Measurements from ENCODE around the gene FBXL16.
A peak's percentile ranks its signal among the peaks of the same experiment; 100 is the strongest.
"Not testable (repeated sequence)": the region's sequence is repeated elsewhere in the genome, so short reads cannot be mapped to it uniquely, and the experiment has no call there.

FBXL16 gene

DNA sequence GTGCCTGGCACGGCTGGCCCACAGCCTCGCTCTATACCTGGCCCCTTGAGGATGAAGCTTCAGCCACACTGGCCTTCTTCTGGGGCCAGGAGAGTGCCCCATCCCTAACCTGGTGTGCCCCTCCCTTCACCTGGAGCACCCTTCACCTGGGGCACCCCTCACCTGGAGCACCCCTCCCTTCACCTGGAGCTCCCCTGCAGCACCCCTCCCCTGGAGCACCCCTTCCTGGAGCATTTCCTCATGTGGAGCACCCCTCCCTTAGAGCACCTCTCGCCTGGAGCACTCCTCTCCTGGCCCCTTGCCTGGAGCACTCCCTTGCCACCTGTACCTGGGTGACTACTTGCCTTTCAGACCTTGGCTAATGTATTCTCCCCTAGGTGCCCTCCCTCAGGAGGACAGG, 2.4 kb upstream of the FBXL16 start:
- no peak for DNase-seq

DNA sequence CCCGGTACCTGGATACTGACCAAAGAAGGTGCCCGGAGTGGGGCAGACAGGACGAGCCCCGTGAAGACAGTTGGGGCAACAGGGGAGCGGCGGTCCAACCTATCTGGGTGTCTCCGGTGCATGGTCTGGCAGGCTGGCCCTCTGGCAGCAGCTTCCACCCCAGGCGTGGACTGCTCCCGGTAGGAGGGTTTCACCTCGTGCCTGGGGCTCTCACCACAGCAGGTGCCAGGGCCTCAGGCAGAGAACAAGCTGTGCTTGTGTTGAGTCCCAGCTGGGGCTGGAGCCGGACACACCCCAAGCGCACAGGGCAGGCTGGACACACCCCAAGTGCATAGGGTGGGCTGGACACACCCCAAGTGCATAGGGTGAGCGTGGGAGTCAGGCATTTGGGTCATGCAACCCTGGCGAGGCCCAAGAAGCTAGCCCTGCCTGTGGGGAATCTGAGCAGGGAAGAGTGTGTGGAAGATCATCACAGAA, 1.5 kb upstream of the FBXL16 start:
- no peak for DNase-seq

DNA sequence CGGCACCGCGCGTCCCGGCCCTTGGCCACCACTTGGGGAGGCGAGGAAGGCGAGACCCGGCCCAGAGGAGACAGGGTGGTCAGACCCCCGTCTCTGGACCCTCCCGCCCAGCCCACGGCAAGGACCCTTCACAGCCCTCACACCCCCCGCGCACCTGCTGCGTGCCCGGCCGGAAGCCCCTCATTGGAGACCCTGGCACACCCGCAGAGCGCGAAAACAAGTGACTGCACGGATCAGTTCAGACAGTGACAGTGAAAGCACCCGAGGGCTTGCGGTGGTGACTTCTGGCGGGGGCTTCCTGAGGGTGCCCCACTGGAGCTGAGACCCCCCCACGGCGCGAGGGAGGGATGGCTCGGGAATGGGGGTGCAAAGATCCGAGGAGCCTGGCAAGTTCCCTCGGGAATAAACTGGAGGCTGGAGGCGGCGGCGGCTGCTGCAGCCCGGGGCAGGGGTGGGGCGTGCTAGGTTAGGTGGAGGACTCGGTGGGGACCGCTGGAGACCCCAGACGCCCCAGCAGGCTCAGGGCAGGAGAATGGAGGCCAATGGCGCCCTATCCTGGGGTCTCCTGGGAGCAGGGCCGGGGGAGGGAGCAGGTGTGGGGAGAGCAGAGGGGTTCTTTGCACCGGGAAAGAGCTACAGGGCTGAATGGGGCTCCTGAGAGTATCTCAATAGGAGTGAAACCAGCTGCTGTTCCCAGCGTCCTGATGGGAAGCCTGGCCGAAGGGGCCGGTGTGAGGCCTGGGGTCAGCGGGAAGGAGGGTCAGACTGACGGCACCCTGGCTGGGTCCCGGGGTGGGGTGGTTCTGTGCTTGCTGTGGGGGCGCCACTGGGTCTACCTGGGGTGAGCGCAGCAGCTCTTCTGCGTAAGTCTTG, 824 bp upstream of the FBXL16 start:
- peak; percentile 20 to 25 for DNase-seq

DNA sequence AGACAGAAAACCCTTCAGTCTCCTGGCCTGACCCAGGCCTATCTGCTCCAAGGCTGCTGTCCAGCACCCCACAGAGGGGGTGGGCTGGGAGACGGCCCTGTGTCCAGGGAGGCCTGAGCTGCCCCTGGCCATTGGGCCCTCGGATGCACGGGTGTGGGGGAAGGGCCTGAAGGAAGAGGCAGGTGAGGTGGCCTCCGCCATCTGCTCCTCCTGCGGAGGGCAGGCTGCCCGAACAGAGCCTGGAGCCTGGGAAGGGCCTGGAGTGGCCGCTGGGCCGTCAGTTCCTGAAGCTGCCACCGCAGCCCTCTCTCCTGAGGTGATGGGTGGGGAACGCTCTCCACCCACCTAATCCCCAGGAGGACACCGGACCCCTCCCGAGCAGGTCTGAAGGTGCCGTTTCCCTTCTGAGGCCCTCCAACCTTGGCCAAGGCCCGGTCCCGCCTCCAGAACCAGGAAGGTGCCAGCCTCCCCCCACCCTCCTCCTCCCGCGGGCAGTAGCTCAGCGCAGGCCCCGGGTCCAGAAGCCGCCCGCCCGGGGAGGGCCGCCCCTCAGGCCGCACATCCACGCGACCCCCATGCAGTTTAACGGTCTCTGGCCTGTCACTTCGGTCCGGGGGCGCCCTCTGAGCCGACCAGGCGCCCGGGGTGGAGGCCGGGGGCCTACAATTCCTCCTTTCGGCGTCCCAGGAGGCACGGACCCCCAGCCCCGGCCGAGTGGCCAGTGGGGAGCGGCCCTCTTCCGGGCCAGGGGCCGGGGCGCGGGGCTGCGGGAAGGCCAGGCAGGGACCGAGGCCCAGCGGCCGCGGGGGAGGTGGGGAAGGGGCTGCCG, 835 bp downstream of the FBXL16 start:
- no peak for DNase-seq

DNA sequence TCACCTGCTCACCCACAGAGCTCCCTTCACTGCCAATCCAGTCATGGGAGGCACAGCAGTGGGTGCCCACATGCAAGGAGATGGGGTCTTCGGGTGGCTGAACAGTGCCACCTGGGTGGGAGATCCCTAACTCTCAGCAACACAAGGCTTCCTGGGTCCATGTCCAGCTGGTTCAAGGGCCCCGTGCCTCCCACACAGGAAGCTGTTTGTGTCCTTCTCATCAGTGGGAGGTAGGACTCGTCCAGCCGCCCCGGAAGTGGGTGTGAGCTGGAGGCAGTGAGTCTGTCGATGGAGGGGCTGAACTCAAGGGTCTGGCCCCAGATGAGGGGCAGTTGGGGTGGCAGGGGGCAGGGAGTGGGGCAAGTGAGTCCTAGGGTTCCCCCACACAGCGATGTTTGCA, 1.6 kb downstream of the FBXL16 start:
- no peak for DNase-seq

DNA sequence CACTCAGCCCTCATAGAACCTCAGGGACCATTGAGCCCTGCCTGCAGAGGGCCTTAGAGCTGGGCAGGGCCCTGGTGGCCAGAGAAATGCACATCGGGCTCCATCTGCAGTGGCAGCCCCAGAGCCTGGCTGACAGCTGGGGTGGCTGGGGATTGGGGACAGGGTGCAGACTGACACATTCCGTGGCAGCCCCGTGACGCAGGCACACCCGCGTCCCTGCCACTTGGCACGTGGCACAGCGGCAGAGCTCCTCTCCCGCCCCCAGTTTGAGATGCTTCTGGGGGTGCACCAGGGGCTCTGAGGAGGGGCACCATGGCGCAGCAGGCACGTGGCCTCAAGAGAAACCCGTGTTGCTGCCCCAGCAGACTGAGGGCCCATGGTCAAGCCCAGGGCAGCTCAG, 2.2 kb downstream of the FBXL16 start:
- DNase-seq = no peak

DNA sequence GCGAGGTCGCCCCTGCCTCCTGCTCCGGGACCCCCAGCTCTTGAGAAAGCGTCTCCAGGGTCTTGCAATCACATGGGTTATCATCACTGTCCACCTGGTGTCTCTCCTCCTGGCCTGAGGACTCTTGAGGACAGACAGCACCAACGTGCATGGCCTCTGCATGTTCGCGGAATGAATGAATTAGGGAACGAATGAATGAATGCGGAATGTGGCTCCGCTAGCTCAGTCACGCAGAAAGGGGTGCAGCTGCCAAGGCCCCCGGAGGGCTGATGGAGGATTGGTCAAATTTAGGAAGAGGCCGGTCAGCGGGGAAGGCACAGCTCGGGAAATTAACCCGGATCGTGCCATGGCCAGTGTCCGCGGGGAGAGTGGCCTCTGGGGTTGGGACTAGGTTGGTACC, 3.3 kb downstream of the FBXL16 start:
- no peak for DNase-seq

DNA sequence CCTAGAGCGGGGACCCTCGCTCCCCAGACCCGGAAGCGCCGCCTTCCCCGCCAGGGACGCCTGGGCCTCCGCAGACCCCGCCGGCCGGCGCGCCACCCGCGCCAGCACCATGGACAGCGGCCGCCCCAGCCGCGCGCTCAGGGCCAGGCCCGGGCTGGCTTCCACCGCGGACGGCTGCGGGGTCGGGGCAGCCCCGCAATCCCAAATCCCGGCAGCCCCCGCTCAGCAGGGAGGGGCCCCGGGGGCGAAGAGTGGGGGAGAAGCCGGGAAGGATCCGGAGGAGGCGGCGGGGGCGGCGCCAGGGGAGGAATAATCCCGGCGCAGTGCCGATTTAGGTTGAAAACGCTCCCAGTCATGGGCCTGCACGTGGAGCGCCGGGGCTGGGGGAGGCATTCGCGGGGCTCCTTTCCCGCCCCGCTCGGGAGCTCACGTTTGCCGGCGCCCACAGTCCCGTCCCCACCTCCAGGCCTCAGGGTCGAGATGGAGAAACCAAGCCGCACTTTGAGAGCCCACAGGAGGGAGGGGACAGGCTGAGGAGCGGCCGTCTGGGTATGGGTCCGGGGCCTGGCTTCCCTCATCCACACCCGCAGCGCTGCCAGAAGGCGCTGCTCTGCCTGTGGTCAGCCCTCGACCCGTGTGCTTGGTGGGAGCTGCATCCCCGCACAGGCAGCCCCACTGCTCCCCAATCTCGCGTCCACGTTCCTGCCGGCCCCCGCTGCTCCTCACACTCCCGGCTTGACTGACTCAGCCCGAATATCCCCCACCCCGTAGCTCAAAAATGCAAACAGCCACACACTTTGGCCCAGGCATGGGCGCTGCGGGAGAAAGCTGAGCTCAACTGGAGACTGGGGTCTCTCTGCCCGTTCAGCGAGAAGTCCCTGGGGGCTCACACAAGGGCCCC, 4.7 kb downstream of the FBXL16 start:
- no peak for DNase-seq

DNA sequence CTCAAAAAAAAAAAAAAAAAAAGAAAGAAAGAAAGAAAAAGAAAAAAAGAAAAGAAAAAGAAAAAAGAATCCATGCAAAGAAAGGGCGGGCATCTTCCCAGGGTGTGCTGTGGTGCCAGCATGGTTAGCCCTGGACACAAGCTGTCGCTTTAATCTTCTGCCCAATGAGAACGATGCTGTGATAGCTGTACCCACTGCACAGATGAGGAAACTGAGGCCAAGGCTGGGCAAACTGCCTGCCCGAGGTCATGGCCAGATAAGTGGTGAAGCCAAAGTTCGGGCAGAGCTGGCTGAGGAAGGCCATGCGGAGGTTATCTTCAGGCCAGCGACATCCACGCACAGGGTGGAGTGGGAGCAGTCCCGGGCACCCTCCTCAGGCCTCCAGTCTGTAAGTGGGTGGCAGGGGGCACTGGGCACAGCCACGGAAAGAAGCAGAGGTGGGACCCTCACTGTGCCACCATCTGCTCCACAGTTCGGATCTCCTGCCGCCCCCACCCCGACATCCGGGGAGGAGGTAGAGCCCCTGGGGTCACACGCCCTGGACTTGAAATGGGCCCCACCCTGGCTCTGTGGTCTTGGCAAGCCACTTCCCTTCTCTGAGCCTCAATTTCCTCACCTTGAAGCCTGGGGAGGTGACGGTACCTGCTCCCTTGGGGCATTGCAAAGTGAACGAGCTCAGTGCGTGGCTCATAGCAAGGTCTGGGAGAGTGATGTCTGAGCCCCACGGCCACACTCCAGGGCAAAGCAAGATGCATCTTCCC, 6.5 kb downstream of the FBXL16 start:
- no peak for DNase-seq

DNA sequence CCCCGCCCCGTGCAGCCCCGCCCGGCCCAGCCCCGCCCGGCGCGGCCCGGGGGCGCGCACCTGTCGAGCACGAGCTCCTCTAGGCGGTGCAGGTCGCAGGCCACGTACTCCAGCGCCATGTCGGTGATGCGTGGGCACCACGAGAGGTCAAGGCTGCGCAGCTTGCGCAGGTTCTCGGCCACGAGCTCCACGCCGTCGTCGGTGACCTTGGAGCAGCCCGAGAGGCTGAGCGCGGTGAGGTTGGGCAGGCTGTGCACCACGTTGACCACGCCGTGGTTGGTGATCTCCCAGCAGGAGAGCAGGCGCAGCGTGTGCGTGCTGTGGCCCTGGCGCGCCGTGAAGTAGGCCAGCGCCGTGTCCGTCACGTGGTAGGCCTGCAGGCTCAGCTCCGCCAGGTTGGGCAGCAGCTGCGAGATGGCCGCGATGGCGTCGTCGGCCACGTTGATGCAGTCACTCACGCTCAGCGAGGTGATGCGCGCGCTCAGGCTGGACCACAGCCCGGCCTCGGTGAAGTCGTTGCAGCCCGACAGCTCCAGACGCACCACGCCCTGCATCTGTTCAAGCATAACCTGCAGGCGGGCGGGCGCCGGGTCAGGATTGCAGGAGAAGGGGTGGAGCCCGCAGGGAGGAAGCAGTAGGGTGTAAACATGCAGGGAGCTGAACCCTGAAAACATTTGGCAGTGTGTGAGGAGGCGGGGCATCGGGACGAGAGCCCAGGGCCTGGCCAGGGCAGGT, 10.1 kb downstream of the FBXL16 start:
- no peak for DNase-seq

DNA sequence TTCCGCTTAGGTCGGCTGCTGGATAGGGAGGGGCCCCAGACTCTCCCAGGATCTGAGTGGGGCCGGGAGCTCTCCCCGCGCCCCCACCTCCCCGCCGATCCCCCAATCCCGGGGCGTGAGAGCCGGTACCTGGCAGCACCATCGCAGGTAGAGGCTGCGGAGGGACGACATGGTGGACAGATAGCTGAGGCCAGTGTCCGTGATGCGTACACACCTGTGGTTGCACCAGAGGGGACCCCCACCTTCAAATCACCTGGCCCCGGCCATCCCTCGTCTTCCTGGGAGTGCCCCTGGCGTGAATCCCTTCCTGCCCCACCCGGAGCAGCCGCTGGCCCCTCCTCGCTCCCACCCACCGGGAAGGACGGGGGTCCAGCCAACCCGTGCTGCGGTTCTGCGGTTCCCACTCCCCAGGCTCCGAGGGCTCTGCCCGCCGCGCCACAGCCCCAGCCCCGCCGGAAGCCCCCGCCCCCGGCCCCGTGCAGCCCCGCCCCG, 10.7 kb downstream of the FBXL16 start:
- DNase-seq = no peak

DNA sequence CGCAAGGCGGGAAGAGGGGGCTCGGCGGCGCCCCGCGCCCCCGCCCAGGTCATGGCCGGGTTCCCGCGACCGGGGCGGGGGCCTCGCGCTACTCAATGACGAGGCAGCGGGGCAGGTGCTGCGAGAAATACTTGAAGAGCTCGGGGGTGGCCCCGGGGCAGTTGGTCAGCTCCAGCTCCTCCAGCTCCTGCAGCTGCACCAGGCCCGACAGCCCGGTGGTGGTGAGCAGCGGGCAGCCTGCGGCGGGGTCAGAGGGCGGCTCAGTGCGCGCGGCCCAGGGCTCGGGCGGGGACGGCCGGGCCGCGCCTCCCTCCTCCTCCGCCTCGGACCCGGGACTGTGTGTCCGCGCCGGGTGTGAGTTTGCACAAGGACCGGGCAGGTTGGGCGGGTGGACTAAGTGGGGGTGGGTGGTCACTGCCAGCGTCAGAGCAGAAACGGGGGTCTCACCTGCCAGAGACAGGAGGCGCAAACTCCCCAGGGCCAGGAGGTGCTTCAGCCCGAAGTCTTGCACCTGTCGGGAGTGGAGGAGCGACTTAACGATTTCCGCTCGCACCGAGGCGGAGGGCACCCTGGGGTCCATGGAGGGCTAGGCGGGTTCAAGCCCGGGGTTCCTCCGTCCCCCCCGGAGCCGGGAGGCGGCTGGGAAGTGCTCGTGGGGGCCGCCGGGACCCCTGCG, 11.3 kb downstream of the FBXL16 start:
- no peak for DNase-seq

DNA sequence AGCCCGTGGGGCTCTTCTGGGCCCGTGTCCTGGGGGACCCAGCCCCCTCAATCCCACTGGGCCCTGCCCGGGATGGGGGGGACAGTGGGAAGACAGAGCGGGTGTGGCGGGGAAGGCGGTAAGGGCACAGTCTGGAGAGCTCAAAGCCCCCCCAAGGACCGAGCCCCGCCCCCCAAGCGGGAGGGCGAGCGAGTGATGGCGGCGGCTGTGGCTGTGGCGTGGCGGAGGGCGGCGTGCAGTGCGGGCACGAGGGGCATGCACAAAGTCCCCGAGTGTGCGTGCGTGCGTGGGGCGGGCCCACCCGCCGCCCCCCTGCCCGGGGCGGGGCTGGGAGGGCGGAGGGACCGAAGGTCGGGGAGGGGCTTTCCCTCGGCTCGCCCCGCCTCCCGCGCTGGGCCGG, 11.8 kb downstream of the FBXL16 start:
- DNase-seq = no peak

DNA sequence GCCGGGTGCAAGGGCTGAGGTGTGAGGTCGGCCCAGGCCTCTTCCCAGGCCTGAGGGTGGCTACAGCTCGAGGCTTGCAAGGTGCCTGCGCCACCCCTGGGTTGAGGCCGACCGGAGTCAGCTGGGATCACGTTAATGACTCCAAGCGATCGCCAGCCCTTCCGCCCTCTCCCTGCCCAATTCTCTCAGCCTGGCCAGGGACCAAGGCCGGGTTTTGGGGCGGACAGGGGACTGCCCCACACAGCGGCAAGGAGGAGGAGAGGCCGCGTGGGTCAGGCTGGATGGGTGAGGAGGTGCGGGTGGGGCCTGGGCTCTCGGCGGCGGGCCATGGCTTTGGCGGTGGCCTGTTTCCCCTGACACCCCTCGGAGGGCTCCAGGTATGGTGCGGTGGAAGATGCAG, 12.2 kb downstream of the FBXL16 start:
- DNase-seq = no peak

DNA sequence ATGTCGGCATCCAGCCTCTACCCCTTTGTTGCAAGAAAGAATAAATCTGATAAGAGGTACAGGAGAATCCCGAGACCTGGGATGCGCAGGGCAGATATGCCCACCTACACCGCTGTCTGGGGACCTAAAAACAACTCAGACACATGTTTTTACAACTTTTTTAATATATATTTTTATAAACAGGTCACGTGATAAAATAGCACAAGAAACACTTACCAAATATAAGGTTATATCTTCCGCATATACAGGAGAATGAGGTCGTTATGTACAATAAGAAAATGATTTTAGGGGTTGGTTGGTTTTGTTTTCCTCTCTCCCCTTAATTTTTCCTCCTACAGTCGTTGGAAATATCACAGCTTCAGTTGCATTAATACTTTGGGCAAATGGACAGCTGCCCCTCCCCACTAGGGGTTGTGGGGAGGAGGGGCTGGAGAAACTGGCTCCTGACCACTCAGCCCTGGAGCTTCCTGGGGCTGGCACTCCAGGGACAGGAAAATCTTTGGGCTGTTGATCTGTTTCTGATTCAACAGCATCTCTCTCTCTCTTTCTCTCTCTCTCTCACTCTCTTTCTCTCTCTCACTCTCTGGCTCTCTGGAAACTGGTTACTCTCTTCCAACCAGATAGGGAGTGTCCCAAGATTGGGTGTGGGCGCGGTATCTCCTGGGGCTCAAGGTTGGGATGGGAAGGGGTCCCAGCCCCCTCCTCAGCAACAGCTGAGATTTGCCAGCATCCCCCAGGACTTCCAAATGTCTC, 13.1 kb downstream of the FBXL16 start:
- DNase-seq = no peak

DNA sequence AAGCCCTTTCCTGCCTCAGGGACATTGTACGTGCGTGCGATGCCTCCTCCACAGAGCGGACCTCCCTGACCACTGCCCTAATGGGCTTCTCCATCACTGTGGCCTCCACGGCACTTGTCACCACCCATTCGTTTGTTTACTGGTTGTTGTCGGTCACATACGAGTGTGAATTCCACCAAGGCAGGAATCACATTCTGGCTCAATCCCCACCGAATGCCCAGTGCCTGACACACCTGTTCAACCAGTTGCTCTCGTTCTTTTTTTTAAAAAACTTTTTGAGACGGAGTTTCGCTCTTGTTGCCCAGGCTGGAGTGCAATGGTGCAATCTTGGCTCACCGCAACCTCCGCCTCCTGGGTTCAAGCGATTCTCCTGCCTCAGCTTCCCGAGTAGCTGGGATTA, 14.4 kb downstream of the FBXL16 start:
- not testable (repeated sequence) for DNase-seq

DNA sequence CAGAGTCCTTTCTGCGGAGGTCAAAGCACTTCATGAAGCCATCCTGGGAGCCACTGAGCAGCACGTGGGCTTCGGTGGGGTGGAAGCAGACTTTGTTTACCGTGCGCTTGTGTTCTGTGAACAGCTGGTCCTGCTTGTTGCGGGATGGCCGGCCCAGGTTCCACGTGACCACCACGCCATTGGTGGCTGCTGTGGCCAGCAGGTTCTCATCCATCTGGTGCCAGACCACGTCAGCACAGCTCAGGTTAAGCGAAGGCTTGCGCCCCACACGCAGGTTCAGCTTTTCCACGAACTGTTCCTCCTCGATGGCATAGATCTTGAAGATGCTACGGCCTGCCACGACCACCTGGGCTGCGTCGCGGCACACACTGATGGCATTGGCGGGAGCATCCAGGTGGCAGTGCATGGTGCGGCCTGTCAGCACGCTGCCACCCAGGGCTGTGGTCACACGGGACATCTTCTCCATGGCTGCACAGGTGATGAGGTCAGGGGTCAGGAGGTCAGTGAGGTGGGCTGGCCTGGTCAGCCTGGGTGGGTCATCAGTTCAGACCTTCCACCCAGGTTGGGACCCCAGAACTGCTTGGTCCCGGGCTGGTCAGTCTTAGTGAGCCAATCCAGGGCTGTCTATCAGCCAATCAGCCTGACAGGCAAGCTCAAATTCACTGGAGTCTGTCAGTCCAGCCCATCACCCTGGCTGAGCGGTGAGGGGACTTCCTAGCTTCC, 16.3 kb downstream of the FBXL16 start:
- DNase-seq = no peak

DNA sequence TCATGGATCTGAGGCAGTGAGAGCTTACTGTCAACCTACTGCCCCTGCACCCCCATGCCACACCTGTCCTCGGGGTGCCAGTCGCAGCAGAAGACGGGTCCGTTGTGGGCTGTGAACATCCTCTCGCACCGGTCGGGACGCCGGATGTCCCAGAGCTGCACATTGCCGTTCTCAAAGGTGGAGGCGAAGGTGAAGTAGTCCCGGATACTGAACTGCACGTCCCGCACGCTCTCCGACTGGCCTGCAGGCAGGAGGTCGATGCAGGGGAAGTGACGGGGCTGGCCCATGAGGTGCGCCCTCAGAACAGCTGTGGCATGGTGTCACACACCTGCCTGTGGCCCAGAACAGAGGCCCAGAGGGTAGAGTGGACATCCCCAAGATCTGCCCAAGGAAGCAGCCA, 18.1 kb downstream of the FBXL16 start:
- no peak for DNase-seq

All from Kasumi-1 (cell line).